NCI-H460 (cell line): ENCODE measurements around the gene SFSWAP. TPM values are rescaled to one million over a fixed set of nuclear protein-coding genes. Genes with fewer than 3 reads are reported as not detected.
"Not testable (repeated sequence)": the region's sequence is repeated elsewhere in the genome, so short reads cannot be mapped to it uniquely, and the experiment has no call there.

Experiments used
- DNase-seq: peaks from one replicate; pipeline ENCODE4 v3.0.0-alpha.2; 2016; ENCODE audit warnings: low read depth; ENCODE audit errors: extremely low read depth
- total RNA-seq: library from RNA; depleted of rRNA; stranded (reverse); fragments of >200 nt; shearing (Covaris generic); gene quantifications from 2 replicates; pipeline ENCODE4 v1.2.3, GENCODE V29; 2014

Gene SFSWAP
- total RNA-seq, 1 experiment from 2014 or later = 34.6 TPM

GRCh38 chr12:131699434-131699833 lies 11.5 kb upstream of the SFSWAP start:
- DNase-seq = peak; percentile 30

DNA sequence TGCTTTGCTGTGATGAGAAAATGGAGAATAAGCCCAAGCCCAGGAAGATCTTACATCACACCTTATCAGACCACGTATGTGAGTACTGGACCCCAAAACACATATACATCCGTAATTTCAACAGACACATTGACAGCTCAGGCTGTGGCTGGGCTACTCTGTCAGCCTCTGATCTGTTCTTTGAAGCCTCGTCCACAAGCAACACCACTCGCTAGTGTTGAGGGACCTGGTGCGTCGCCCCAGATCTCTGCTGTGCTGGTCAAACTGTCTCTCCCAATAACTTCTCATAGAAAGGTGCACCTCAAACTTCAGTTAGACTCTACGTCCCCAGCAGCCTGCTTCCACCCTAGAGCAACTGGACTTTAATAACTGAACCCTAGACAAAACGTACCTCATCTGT lies 10.6 kb upstream of the SFSWAP start:
- DNase-seq = no peak

GRCh38 chr12:131701705-131702572 lies 9.0 kb upstream of the SFSWAP start:
- no peak for DNase-seq

DNA sequence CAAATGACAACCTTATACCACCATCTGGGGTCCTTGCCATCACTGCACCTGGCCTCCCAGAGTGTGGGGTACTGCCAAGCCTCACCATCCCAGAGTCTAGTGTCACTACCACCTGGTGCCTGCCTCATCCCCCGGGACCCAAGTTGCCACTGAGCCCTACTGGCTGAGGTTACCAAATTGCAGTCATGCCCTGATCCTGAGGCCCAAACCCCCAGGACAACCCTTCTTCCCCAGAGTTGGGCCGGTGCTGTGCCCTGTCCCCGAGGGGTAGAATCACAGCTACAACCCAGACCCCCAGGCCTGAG lies 8.4 kb upstream of the SFSWAP start:
- DNase-seq = no peak

DNA sequence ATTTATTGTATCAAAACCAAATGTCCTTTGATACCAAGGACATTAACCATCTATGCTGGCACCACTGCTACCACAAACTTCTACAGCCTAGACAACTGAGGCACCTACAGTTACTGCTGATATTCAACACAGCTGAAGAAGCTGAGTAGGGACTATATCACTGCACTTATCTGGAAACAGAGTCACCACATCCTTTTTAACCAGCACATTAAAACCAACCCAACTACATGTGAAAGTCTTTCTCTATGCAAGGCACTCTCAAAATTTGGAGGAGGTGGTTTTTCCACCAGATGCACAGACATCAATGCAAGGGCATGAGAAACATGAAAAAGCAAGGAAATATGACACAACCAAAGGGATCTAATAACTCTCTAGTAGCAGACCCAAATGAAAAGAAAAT lies 7.7 kb upstream of the SFSWAP start:
- no peak for DNase-seq

- no peak for DNase-seq
Observed at GRCh38 chr12:131704509-131704908, 6.4 kb upstream of the SFSWAP start.

DNA sequence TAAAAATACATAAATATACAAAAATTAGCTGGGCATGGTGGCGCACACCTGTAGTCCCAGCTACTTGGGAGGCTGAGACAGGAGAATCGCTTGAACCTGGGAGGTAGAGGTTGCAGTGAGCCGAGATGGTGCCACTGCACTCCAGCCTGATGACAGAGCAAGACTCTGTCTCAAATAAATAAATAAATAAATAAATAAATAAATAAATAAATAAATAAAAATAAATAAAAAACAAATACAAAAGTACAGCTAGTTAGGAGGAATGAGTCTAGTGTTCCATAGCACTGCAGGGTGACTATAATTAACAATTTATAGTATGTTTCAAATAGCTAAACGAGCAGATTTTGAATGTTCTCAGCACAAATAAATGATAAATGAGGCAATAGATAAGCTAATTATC lies 4.2 kb upstream of the SFSWAP start:
- DNase-seq = not testable (repeated sequence)

GRCh38 chr12:131709226-131709625 lies 1.7 kb upstream of the SFSWAP start:
- no peak for DNase-seq

DNA sequence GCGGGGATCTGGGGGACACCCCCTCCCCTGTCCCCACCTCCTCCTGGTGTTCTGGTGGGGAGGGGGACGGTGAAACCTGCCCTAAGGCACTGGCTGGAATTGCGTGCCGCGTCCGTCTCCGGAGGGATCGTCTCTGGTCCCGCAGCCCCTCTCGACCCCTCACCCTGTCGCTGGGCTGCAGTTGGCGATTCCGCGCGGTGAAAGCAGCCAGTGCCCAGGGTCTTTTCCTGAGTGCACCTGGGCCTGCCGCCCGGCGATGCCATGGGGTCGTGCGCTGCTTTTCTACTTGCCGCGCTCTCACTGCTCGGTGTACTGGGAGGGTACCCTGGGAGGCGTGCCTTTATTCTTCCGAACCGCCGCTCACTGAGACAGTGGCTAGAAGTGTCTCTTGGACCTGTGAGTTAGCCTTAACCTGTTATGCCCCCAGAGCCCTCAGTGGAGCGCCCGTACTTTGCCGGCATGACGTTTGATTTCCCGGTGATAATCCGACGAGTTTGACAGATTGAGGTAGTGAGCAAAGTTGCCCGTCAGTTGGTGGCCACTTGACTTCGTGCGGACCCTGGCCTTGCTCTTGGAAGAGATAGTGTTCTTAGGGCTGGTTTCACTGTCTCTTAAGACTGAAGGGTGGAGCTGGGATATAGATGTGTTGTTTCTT lies 788 bp downstream of the SFSWAP start:
- no peak for DNase-seq

- no peak for DNase-seq
Observed at GRCh38 chr12:131713349-131713748, 2.5 kb downstream of the SFSWAP start.

- no peak for DNase-seq
Observed at GRCh38 chr12:131714759-131715158, 3.9 kb downstream of the SFSWAP start.

DNA sequence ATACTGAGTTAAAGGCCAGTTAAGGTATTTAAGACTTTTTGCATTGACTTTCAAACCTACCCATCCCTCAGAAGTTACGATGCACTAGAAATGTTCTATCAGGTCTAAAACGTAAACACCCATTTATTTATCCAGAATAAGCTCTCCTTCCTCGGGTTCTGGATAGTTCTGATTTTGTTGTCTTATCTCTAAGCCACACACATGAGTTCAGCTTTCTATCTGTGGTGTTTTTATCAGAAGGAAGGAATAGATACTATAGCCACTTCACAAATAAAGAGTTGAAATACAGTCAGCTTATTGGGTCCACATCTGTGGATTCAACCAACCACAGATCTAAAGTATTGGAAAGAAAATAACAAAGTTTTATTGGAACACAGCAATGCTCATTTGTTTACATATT lies 5.4 kb downstream of the SFSWAP start:
- DNase-seq = no peak

- no peak for DNase-seq
Observed at GRCh38 chr12:131720241-131720640, 9.4 kb downstream of the SFSWAP start.

DNA sequence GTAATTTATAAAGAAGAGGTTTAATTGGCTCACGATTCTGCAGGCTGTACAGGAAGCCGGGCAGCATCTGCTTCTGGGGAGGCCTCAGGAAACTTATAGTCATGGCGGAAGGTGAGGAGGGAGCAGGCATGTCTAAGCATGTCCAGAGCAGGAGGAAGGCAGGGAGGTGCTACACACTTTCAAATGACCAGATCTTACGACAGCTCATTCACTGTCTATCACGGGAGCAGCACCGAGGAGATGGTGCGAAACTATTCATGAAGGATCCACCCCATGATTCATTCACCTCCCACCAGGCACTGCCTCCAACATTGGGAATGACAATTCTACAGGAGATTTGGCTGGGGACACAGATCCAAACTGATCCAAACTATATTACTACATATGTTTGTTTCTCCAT lies 10.0 kb downstream of the SFSWAP start:
- DNase-seq = no peak

DNA sequence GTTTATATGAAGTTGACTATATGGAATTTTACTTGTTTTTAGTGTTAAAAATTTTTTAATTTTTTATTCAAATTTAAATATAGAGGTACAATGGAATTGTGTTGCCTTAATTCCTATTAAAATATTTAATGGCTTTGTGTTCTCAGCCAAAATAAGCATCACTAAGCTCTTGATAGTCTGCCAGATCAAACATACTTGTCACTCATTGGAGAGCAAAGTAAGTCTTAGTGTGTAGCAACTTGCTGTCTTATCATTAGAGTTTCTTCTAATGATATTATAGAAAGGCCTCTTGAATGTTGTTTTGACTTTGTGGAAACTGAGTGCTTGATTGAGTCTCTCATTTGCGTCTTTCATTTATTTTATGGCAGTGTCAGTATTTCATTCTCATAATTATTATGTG lies 10.7 kb downstream of the SFSWAP start:
- DNase-seq = no peak

- DNase-seq = no peak
Observed at GRCh38 chr12:131723532-131723931, 12.6 kb downstream of the SFSWAP start.

DNA sequence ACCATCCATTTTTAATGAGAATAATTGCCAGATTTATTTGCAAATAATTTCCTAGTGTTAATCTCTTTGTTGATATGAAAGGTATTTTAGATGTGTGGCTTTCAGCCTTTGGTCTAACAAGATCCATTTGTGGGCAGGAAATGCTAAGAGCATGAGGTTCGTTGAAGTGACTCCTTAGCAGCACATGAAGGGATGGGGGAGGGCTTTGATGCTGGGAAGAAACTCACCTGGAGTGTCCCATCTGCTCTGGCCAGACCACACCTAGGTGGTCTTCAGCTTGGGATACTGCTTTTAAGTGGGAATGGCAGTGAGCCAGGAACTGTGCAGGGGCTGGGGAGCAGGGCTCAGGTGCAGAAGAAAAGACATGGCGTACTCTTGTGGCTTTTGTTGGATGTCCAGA lies 13.6 kb downstream of the SFSWAP start:
- no peak for DNase-seq

- DNase-seq = no peak
Observed at GRCh38 chr12:131725503-131725902, 14.6 kb downstream of the SFSWAP start.

GRCh38 chr12:131728720-131729119 lies 17.8 kb downstream of the SFSWAP start:
- DNase-seq = no peak

DNA sequence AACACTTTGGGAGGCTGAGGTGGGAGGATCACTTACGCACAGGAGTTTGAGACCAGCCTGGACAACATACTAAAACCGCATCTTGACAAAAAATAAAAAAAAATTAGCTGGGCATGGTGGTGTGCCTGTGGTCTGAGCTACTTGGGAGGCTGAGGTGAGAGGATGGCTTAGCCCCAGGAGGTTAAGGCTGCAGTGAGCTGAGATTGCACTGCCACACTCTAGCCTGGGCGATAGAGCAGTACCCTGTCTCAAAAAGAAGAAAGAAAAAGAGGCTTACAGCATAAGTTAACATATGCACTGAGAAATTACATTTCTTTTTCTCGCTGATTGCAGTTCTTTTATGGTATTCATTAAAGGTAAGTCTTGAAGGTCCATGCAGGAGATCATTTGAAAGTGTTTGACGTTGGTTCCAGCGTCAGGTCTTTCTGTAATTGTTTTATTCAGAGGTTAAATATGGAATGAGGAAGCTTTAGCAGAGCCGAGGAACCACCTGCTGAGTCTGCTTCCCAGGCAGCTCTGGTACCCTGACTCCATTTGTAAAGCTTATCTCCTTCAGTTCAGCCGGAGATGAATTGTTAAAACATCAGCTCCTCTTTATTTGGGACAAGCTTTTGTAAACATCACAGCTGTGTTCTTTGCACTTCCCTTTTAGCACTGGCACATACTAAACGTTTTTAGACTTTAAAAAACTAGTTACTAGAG lies 18.5 kb downstream of the SFSWAP start:
- DNase-seq = no peak

DNA sequence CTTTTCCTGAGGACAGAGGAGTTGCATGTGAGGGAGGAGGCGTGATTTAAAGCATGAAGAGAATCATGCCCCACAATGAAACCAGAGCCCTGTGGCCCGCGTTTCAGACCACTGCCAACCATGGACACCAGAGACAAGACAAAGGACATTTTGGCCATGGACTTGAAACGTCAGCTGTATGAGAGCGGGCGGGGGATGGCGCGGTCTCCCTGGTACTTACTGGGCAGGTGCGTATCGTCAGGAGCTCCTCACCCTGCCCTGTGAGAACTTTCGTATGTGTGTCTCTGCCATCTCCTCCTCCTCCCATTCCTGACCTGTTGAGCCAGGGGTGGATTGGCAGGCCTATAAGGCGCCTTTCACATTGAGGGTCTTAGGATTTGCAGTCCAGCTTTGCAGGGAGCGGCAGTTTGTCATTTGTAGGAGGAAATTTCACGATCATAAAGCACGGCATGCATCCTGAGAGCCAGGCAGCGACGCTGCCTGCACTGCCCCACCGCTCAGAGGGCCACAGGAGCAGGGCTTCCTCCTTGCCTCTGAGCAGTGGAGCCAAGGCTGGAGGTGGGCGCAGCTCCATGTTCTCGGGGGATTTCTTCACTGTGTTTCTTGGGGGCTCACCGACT lies 22.2 kb downstream of the SFSWAP start:
- no peak for DNase-seq
